ENCODE data around the gene SERAC1.

SERAC1 gene

DNA sequence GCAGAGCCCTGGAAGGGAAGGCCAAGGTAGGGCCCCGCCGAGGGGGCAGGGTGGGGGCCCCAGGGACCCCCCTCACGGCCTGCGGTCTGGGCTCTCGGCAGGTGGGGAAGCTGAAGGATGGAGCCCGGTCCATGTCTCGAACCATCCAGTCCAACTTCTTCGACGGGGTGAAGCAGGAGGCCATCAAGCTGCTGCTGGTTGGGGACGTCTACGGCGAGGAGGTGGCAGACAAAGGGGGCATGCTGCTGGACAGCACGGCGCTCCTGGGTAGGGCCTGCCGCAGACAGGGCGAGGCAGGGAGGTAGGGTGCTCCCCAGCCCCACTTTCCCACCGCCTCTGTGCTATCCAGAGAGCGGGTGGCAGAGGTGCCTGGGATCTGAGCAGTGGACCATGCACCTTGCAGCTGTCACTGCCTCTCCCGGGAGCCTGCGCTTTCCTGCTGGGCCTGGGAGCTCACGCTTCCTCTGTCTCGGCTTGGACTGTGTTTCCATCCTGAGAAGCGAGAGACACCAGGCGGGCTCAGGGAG lies 103.3 kb downstream of the SERAC1 start:
- ATAC-seq (replicated peaks; ENCODE audit: extremely low read depth, poor library complexity, severe bottlenecking) (no peak), DNase-seq (ENCODE audit: low spot score in 2 of 2) (no peak)
- Mint-ChIP-seq H3K27me3 (no peaks in the 10 kb centered on the region), H3K9me3 (no peaks in the 10 kb centered on the region), H3K27ac (ENCODE audit: low read depth) (no peak overlapping the region), H3K4me1 (peaks cover 12% of the 10 kb centered on the region), H3K36me3 (ENCODE audit: insufficient read depth) (peaks cover 6% of the 10 kb centered on the region), H3K4me3 (no peak overlapping the region)

DNA sequence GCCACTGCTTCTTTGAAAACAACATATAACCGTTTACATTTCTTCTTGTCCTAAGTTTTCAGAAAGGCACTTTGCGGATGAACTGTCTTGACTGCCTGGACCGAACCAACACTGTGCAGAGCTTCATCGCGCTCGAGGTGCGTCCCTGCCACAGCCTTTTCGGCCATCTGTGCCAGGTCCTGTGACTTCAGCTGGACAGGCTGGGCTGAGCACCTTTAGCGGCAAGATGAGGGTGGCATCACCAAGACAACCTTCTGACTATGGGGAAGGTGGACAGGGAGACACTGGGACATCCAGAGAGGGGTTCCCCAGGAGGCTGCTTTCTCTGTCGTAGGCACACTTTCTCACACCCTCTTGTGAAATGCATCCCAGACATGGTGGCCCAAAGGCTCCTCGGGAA lies 104.3 kb downstream of the SERAC1 start:
- peaks cover 5% of the 10 kb centered on the region for H3K4me1 Mint-ChIP-seq
- H3K36me3 Mint-ChIP-seq (ENCODE audit: insufficient read depth) = peaks cover 6% of the 10 kb centered on the region
- DNase-seq (ENCODE audit: low spot score in 2 of 2) (no peak), ATAC-seq (replicated peaks; ENCODE audit: extremely low read depth, poor library complexity, severe bottlenecking) (no peak)
- no peak overlapping the region for H3K27ac Mint-ChIP-seq (ENCODE audit: low read depth)
- no peaks in the 10 kb centered on the region for H3K27me3 Mint-ChIP-seq
- no peaks in the 10 kb centered on the region for H3K9me3 Mint-ChIP-seq
- H3K4me3 Mint-ChIP-seq = no peak overlapping the region

DNA sequence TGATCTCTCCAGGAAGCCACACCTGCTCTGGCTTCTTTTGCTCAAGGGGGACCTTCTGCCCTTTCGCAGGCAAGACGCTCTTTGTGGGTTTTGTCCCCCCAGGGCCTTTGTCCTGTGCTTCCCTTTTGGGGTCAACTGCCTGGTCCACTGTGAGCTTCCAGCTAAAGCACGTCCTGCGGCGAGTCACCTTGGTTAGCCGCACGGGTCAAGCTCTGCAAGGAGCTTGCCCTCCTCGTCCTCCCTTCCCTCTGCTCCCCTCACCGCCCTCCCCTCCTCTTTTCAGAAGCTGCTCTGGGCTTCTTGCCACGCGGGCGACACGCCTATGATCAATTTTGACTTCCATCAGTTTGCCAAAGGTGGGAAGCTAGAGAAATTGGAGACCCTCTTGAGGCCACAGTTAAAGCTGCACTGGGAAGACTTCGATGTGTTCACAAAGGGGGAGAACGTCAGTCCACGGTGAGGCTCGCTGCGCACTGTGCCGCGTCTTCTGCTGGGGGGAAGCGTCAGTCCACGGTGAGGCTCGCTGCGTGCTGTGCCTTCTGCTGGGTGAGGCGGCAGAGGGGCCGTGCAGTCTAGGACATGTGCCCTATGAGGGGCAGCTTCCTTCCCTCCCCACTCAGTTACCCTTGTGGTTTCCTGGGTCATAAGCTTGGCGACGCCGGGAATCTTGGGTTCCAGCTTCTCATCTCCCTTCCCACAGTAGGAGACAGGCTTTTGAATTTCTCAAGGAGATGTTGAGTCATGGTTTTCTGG lies 106.2 kb downstream of the SERAC1 start:
- DNase-seq (ENCODE audit: low spot score in 2 of 2) (no peak), ATAC-seq (replicated peaks; ENCODE audit: extremely low read depth, poor library complexity, severe bottlenecking) (no peak)
- H3K27ac Mint-ChIP-seq (ENCODE audit: low read depth) = no peak overlapping the region
- no peak overlapping the region for H3K4me3 Mint-ChIP-seq
- H3K36me3 Mint-ChIP-seq (ENCODE audit: insufficient read depth) = peaks cover 6% of the 10 kb centered on the region
- no peaks in the 10 kb centered on the region for H3K4me1 Mint-ChIP-seq
- H3K9me3 Mint-ChIP-seq = no peaks in the 10 kb centered on the region
- H3K27me3 Mint-ChIP-seq = no peaks in the 10 kb centered on the region

DNA sequence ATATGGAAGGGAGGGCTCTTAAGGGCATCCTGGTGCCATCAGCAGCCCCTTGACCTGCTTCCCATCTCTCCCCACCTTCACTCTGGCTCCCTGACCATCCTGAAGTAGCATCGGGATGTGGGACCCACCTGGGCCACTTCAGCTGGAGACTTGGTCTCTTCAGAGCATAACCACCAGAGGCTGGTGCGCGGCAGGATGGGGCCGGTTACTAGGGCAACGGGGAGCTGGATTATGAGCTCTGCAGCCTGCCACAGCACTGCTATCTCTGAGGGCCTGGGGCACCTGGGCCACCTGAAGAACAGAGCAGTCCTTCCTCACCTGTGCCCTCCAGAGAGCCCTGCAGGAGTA lies 106.7 kb downstream of the SERAC1 start:
- H3K4me3 Mint-ChIP-seq = no peak overlapping the region
- H3K9me3 Mint-ChIP-seq = no peaks in the 10 kb centered on the region
- no peaks in the 10 kb centered on the region for H3K27me3 Mint-ChIP-seq
- peaks cover 8% of the 10 kb centered on the region for H3K36me3 Mint-ChIP-seq (ENCODE audit: insufficient read depth)
- ATAC-seq (replicated peaks; ENCODE audit: extremely low read depth, poor library complexity, severe bottlenecking) (no peak), DNase-seq (ENCODE audit: low spot score in 2 of 2) (no peak)
- no peaks in the 10 kb centered on the region for H3K4me1 Mint-ChIP-seq
- H3K27ac Mint-ChIP-seq (ENCODE audit: low read depth) = no peak overlapping the region

DNA sequence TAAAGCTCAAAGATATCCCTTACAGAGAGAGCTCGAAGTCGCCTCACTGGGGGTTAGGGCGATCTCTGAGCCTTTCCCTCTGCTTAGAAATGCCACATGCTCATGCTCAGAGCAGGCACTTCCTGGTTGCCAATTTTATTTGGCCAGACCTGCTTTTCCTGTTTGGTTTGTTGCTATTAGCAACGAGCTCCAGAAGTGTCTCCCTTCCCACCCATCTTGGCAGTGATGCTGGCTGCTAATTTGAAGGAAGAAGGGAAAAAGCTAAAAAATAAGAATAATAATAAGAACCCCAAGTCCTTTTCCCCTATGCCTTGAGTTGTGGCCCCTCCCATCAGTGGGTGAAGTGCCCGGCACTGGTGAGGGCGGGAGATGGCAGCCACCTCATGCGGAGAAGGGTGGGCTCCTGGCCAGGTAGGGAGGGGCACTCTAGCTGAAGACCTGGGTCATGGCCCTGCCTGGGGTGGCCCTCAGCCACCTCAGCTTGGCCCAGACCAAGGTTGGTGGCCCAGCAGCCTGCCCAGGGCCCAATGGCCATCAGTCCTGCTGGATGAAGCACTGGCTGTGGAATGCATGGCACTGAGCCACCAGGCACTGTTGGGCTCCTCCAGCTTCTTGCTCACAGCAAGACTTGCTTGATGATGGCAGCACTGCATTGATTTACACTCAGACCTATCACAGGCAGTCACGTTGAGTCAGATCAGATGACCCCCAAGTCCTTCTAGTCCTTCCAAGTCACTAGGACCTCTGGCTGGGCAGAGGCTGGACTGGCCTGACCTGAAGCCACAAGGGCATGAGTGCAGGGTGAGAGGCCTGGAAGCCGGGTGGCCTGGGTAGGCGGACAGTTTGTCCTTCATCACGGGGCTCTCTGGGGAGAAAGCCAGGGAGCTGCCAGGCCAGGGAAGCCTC lies 107.4 kb downstream of the SERAC1 start:
- Mint-ChIP-seq H3K4me1 (no peaks in the 10 kb centered on the region), H3K36me3 (ENCODE audit: insufficient read depth) (peaks cover 8% of the 10 kb centered on the region), H3K27me3 (no peaks in the 10 kb centered on the region), H3K9me3 (no peaks in the 10 kb centered on the region), H3K27ac (ENCODE audit: low read depth) (no peak overlapping the region), H3K4me3 (no peak overlapping the region)
- DNase-seq (ENCODE audit: low spot score in 2 of 2) = no peak
- ATAC-seq (replicated peaks; ENCODE audit: extremely low read depth, poor library complexity, severe bottlenecking) = no peak
